DND-41 (cell line): ENCODE measurements around the gene PCP2.

Experiments
- ATAC-seq: fragments of 200-7000 bp; cut with Tn5 transposase; 3 replicates; pipeline ENCODE4 v1.9.1; 2021; ENCODE audit warnings: low read depth; ENCODE audit not compliant: insufficient read depth
- DNase-seq: peaks from one replicate; pipeline ENCODE4 v3.0.0-alpha.2; 2020
- H2AFZ ChIP-seq: 2 replicates; pipeline ENCODE4 v1.6.0; 2012; ENCODE audit warnings: low read depth, low read length
- H3K27ac ChIP-seq: 2 replicates; pipeline ENCODE4 v1.5.1; 2012; ENCODE audit warnings: low read length, inconsistent platforms
- H3K27me3 ChIP-seq: fragments of 200-600 bp; sonication (generic); 2 replicates; pipeline ENCODE4 v1.6.0; 2012; ENCODE audit warnings: low read length, mild to moderate bottlenecking, inconsistent platforms; ENCODE audit not compliant: insufficient read depth, poor library complexity
- H3K36me3 ChIP-seq: 2 replicates; pipeline ENCODE4 v1.5.1; 2012; ENCODE audit warnings: low read length, inconsistent platforms; ENCODE audit not compliant: insufficient read depth
- H3K4me1 ChIP-seq: 2 replicates; pipeline ENCODE4 v1.5.1; 2012; ENCODE audit warnings: mild to moderate bottlenecking, low read length; ENCODE audit not compliant: insufficient read depth
- H3K4me2 ChIP-seq: 2 replicates; pipeline ENCODE4 v1.6.0; 2012; ENCODE audit warnings: mild to moderate bottlenecking, moderate library complexity, low read length, inconsistent platforms; ENCODE audit not compliant: insufficient read depth
- H3K4me3 ChIP-seq, 2 experiments: fragments of 200-600 bp in 1 of 2; shearing (Covaris generic) in 1 of 2; 2 replicates each; pipeline ENCODE4 v1.5.1; 2012 to 2016; ENCODE audit warnings: inconsistent platforms in 2 of 2, low read length in 2 of 2, mild to moderate bottlenecking in 2 of 2, low read depth in 1 of 2, moderate library complexity in 1 of 2
- H3K79me2 ChIP-seq: 2 replicates; pipeline ENCODE4 v1.6.0; 2012; ENCODE audit warnings: low read length, inconsistent platforms; ENCODE audit not compliant: insufficient read depth
- H3K9ac ChIP-seq: 2 replicates; pipeline ENCODE4 v1.6.0; 2012; ENCODE audit warnings: low read depth, mild to moderate bottlenecking, inconsistent platforms, low read length, moderate library complexity
- H3K9me3 ChIP-seq: 2 replicates; pipeline ENCODE4 v1.5.1; 2012; ENCODE audit warnings: low read length, moderate library complexity, mild to moderate bottlenecking, inconsistent platforms; ENCODE audit not compliant: insufficient read depth, severe bottlenecking
- H4K20me1 ChIP-seq: 2 replicates; pipeline ENCODE4 v1.6.0; 2012; ENCODE audit warnings: low read length; ENCODE audit not compliant: insufficient read depth
- EZH2 ChIP-seq: IDR thresholded peaks from 3 replicates; pipeline ENCODE4 v1.6.1; 2012; ENCODE audit warnings: borderline replicate concordance, low read depth, mild to moderate bottlenecking, moderate library complexity, low read length, inconsistent platforms; ENCODE audit not compliant: severe bottlenecking
- TF ChIP-seq, protein P1 (sequence below): IDR thresholded peaks from 2 replicates; pipeline ENCODE4 v1.5.1; 2012; ENCODE audit warnings: borderline replicate concordance, low read length, moderate library complexity, mild to moderate bottlenecking; ENCODE audit not compliant: poor library complexity, severe bottlenecking; ENCODE audit errors: extremely low read depth

Gene PCP2

DNA sequence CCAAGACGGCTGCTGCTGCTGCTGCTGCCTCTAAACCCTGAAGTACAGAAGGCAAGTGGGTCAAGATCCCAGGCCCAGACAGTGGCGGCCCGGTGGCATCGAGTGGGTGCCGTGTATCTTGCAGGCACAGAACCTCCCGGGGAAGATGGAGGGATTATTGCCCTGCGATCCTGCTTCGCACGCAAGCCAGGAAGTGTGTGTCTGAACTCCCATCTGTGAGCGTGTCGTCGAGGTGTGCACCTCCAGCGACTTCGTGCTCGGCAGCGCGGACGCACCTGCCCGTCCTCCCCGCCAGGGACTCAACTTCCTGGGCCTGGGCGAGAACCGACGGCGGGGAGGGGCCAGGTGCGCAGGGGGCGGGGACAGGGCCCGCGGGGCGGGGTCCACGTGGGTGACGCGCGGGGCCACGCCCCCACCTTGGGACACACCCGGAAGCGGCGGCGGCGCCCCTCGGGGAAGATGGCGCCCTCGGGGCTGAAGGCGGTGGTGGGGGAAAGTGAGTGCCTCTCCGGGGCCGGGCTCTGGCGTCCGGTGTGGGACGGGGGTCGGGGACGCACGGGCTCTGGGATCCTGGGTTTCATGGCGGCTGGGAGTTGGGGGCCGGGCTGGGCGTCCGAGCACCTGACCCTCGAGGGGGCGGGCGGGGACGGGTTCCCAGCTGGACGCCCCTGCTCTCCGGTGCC is 3.3 kb upstream of the PCP2 start, which contains the start of gene STXBP2:
TSS of gene STXBP2 (plus strand) at position 420 of the 683 bp plus-strand sequence. CDS start at position 460, 40 bp downstream.
- Histone ChIP-seq H3K4me2 (no peak within 1 kb of the TSS), H3K4me1 (peaks cover under 1% of the 10 kb centered on the region; the same call in 1 of the 2 replicates), H3K79me2 (peaks cover 4% of the 10 kb centered on the region; the same call in 1 of the 2 replicates), H3K36me3 (peaks cover 10% of the 10 kb centered on the region; the same call in 1 of the 2 replicates), H3K4me3 (no peak within 1 kb of the TSS), H4K20me1 (peaks cover 11% of the 10 kb centered on the region; the same call in 1 of the 2 replicates), H2AFZ (no peak within 1 kb of the TSS), H3K9me3 (peaks cover 5% of the 10 kb centered on the region), H3K27me3 (no peaks in the 10 kb centered on the region), H3K27ac (no peak within 1 kb of the TSS), H3K9ac (no peak within 1 kb of the TSS)
- DNase-seq (no peak), ATAC-seq (no peak)
- TF ChIP-seq EZH2, result no peak
- TF ChIP-seq, protein P1, sequence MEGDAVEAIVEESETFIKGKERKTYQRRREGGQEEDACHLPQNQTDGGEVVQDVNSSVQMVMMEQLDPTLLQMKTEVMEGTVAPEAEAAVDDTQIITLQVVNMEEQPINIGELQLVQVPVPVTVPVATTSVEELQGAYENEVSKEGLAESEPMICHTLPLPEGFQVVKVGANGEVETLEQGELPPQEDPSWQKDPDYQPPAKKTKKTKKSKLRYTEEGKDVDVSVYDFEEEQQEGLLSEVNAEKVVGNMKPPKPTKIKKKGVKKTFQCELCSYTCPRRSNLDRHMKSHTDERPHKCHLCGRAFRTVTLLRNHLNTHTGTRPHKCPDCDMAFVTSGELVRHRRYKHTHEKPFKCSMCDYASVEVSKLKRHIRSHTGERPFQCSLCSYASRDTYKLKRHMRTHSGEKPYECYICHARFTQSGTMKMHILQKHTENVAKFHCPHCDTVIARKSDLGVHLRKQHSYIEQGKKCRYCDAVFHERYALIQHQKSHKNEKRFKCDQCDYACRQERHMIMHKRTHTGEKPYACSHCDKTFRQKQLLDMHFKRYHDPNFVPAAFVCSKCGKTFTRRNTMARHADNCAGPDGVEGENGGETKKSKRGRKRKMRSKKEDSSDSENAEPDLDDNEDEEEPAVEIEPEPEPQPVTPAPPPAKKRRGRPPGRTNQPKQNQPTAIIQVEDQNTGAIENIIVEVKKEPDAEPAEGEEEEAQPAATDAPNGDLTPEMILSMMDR, result no peak

DNA sequence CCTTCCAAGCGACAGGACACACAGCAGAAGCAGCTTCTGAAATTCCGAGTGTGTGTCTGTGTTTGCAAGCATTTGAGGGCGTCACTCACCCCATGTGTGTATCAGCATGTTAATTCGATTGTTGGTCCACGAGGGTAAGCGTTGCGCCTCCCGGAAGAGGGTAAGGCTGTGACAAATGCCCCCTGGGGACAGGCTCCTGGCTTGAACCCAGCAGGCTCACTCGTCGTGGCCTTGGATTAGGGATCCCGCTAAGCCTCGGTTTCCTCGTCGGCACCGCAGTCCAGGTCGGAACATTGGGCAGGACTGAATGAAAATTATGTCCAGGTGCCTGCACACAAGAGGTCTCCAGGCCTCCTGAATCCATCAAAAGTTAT is 2.8 kb upstream of the PCP2 start:
- H3K4me2 ChIP-seq, result no peak overlapping the region
- H3K79me2 ChIP-seq, result peaks cover 8% of the 10 kb centered on the region; the same call in 1 of the 2 replicates
- H3K4me3 ChIP-seq, result no peak overlapping the region
- no peak overlapping the region for H2AFZ ChIP-seq
- H4K20me1 ChIP-seq, result peaks cover 15% of the 10 kb centered on the region; the same call in 1 of the 2 replicates
- no peak for TF ChIP-seq EZH2
- TF ChIP-seq, protein P1, result no peak
- H3K36me3 ChIP-seq, result peaks cover 12% of the 10 kb centered on the region; the same call in 1 of the 2 replicates
- DNase-seq, result no peak
- peaks cover 5% of the 10 kb centered on the region for H3K9me3 ChIP-seq
- no peak for ATAC-seq
- no peaks in the 10 kb centered on the region for H3K27me3 ChIP-seq
- no peak overlapping the region for H3K9ac ChIP-seq
- no peak overlapping the region for H3K27ac ChIP-seq
- peaks cover 6% of the 10 kb centered on the region; the same call in 1 of the 2 replicates for H3K4me1 ChIP-seq

DNA sequence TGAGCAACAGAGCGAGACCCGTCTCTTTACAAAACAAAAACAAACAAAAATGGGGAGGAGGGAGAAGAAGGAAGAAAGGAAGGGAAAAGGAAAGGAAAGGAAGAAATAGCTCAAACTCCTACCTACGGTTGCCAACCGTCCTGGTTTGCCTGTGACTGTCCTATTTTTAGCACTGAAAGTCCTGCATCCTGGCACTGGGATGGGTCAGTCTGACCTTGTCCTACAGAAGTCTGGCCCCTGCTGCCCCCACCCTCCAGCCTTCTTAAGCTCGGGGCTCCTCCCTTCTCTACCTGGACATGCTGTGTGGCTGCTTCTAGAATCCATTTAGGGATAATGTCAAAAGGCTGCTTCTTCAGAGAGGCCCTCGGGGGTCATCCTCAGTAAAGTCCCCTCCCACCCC is 2.2 kb upstream of the PCP2 start:
- Histone ChIP-seq H4K20me1 (peaks cover 15% of the 10 kb centered on the region; the same call in 1 of the 2 replicates), H3K9me3 (peaks cover 5% of the 10 kb centered on the region), H3K79me2 (peaks cover 13% of the 10 kb centered on the region), H3K4me1 (peaks cover 12% of the 10 kb centered on the region), H3K4me2 (no peak overlapping the region), H3K27ac (no peak overlapping the region), H3K36me3 (peaks cover 12% of the 10 kb centered on the region; the same call in 1 of the 2 replicates), H3K4me3 (no peak overlapping the region), H2AFZ (no peak overlapping the region), H3K9ac (no peak overlapping the region), H3K27me3 (no peaks in the 10 kb centered on the region)
- TF ChIP-seq, protein P1, result no peak
- TF ChIP-seq EZH2, result no peak
- DNase-seq, result no peak
- ATAC-seq, result no peak
